ENCODE results near the gene PROK1.

PROK1 gene

GRCh38 chr1:110464340-110464739, 13.4 kb downstream of the PROK1 start:
- no peak for DNase-seq (ENCODE audit: insufficient read length, low spot score)
- FAIRE-seq = no peak

- FAIRE-seq (no peak), DNase-seq (ENCODE audit: insufficient read length, low spot score) (no peak)
Observed at GRCh38 chr1:110465038-110465813, 14.3 kb downstream of the PROK1 start.

GRCh38 chr1:110465814-110466380, 14.9 kb downstream of the PROK1 start:
- FAIRE-seq = no peak
- DNase-seq (ENCODE audit: insufficient read length, low spot score) = no peak

GRCh38 chr1:110466646-110467280, 15.8 kb downstream of the PROK1 start:
- FAIRE-seq (no peak), DNase-seq (ENCODE audit: insufficient read length, low spot score) (no peak)

- FAIRE-seq (no peak), DNase-seq (ENCODE audit: insufficient read length, low spot score) (no peak)
Observed at GRCh38 chr1:110471131-110471530, 20.2 kb downstream of the PROK1 start.

- no peak for FAIRE-seq
Observed at GRCh38 chr1:110472546-110472945, 21.6 kb downstream of the PROK1 start.

GRCh38 chr1:110474444-110474843, 23.5 kb downstream of the PROK1 start:
- no peak for DNase-seq (ENCODE audit: insufficient read length, low spot score)
- no peak for FAIRE-seq

More at GRCh38 chr1:110472546-110472945, 21.6 kb downstream of the PROK1 start:
- DNase-seq (ENCODE audit: insufficient read length, low spot score) = no peak

- DNase-seq (ENCODE audit: insufficient read length, low spot score) = no peak
- no peak for FAIRE-seq
Observed at GRCh38 chr1:110475362-110476027, 24.5 kb downstream of the PROK1 start.

GRCh38 chr1:110476028-110476765, 25.2 kb downstream of the PROK1 start:
- no peak for DNase-seq (ENCODE audit: insufficient read length, low spot score)
- no peak for FAIRE-seq

- FAIRE-seq (no peak), DNase-seq (ENCODE audit: insufficient read length, low spot score) (no peak)
Observed at GRCh38 chr1:110477041-110477440, 26.1 kb downstream of the PROK1 start.

- FAIRE-seq (no peak), DNase-seq (ENCODE audit: insufficient read length, low spot score) (no peak)
Observed at GRCh38 chr1:110477445-110477957, 26.6 kb downstream of the PROK1 start.

GRCh38 chr1:110477967-110478640, 27.2 kb downstream of the PROK1 start:
- FAIRE-seq (no peak), DNase-seq (ENCODE audit: insufficient read length, low spot score) (no peak)

- no peak for DNase-seq (ENCODE audit: insufficient read length, low spot score)
- FAIRE-seq = no peak
Observed at GRCh38 chr1:110478886-110479285, 27.9 kb downstream of the PROK1 start.

GRCh38 chr1:110480356-110481096, 29.6 kb downstream of the PROK1 start:
- FAIRE-seq (no peak), DNase-seq (ENCODE audit: insufficient read length, low spot score) (no peak)

- no peak for DNase-seq (ENCODE audit: insufficient read length, low spot score)
- FAIRE-seq = no peak
Observed at GRCh38 chr1:110481968-110482623, 31.1 kb downstream of the PROK1 start.

GRCh38 chr1:110482662-110483307, 31.8 kb downstream of the PROK1 start:
- DNase-seq (ENCODE audit: insufficient read length, low spot score) = no peak
- FAIRE-seq = no peak

GRCh38 chr1:110483308-110483685, 32.3 kb downstream of the PROK1 start:
- FAIRE-seq = no peak

GRCh38 chr1:110484801-110485200, 33.9 kb downstream of the PROK1 start:
- no peak for DNase-seq (ENCODE audit: insufficient read length, low spot score)
- no peak for FAIRE-seq

More at GRCh38 chr1:110483308-110483685, 32.3 kb downstream of the PROK1 start:
- no peak for DNase-seq (ENCODE audit: insufficient read length, low spot score)

Measured in GM19239 (cell line).